Measurements from ENCODE around the gene NNT.

- TF ChIP-seq CTCF (IDR thresholded peaks at IDR 0.05) (no peak), POLR2A (IDR thresholded peaks at IDR 0.05) (no peak)
These were observed 41.6 kb upstream of the NNT start for GRCh38 chr5:43561356-43561755.
